VCaP (cell line): ENCODE measurements around the gene PARG.

Experiments
- H3K27ac ChIP-seq: fragments of 450-650 bp; 2 replicates; pipeline ENCODE4 v1.5.1; 2017
- CTCF ChIP-seq: fragments of 450-650 bp; conservative IDR thresholded peaks from 2 replicates; pipeline ENCODE4 v1.5.1; 2017; ENCODE audit warnings: mild to moderate bottlenecking, moderate library complexity

The PARG gene

GRCh38 chr10:49841615-49842332, 100.1 kb downstream of the PARG start:
- peak overlapping the region; percentile 93 for H3K27ac ChIP-seq
- TF ChIP-seq CTCF = no peak

GRCh38 chr10:49837685-49838084, 104.1 kb downstream of the PARG start:
- H3K27ac ChIP-seq = no peak overlapping the region
- TF ChIP-seq CTCF = no peak

- no peak for TF ChIP-seq CTCF
- no peak overlapping the region for H3K27ac ChIP-seq
Observed at GRCh38 chr10:49837051-49837478, 104.8 kb downstream of the PARG start.

- TF ChIP-seq CTCF = no peak
- H3K27ac ChIP-seq = peak overlapping the region; percentile 55
Observed at GRCh38 chr10:49834976-49835375, 106.9 kb downstream of the PARG start.

- H3K27ac ChIP-seq = peak overlapping the region; percentile 55
- TF ChIP-seq CTCF = no peak
Observed at GRCh38 chr10:49834201-49834600, 107.6 kb downstream of the PARG start.

GRCh38 chr10:49833168-49833567, 108.7 kb downstream of the PARG start:
- H3K27ac ChIP-seq = no peak overlapping the region
- no peak for TF ChIP-seq CTCF

- no peak for TF ChIP-seq CTCF
- no peak overlapping the region for H3K27ac ChIP-seq
Observed at GRCh38 chr10:49831352-49832035, 110.3 kb downstream of the PARG start.
